Mesothelial cell of epicardium (in vitro differentiated cells): ENCODE data around the gene E2F4. TPM values are rescaled to one million over a fixed set of nuclear protein-coding genes. Genes with fewer than 3 reads are reported as not detected.

ENCODE experiments used
- DNase-seq, 2 experiments: peaks; one replicate each; pipeline ENCODE4 v3.0.0; 2021; ENCODE audit warnings: low spot score in 2 of 2; ENCODE audit not compliant: unreplicated experiment in 2 of 2
- H3K27ac Mint-ChIP-seq: 2 replicates; pipeline ENCODE4 v1.8.0; 2021; ENCODE audit warnings: mixed read lengths
- H3K27me3 Mint-ChIP-seq: 2 replicates; pipeline ENCODE4 v1.8.0; 2021; ENCODE audit warnings: low read depth, mixed read lengths
- H3K36me3 Mint-ChIP-seq: 2 replicates; pipeline ENCODE4 v1.8.0; 2021; ENCODE audit warnings: mixed read lengths
- H3K4me1 Mint-ChIP-seq: 2 replicates; pipeline ENCODE4 v1.8.0; 2021; ENCODE audit warnings: mixed read lengths
- H3K4me3 Mint-ChIP-seq: 2 replicates; pipeline ENCODE4 v1.8.0; 2021; ENCODE audit warnings: mild to moderate bottlenecking, moderate library complexity, mixed read lengths
- H3K9me3 Mint-ChIP-seq: 2 replicates; pipeline ENCODE4 v1.8.0; 2021; ENCODE audit warnings: mixed read lengths
- CTCF ChIP-seq: fragments of 200-600 bp; sonication (generic); IDR thresholded peaks from one replicate; pipeline ENCODE4 v1.5.0; 2021; ENCODE audit warnings: antibody characterized with exemption; ENCODE audit not compliant: unreplicated experiment
- total RNA-seq: library from RNA; stranded (reverse); gene quantifications from 3 replicates; pipeline ENCODE4 v1.2.1, GENCODE V29; 2021

E2F4 gene
- total RNA-seq, 1 donor from 2014 or later, result 80.2 TPM

- peak overlapping the region; percentile 34 for H3K27ac Mint-ChIP-seq
- H3K4me1 Mint-ChIP-seq, result peaks cover 18% of the 10 kb centered on the region
- H3K9me3 Mint-ChIP-seq, result no peaks in the 10 kb centered on the region
- H3K27me3 Mint-ChIP-seq, result peaks cover 94% of the 10 kb centered on the region
- peak overlapping the region; percentile 77 for H3K4me3 Mint-ChIP-seq
- DNase-seq, result no peak
- H3K36me3 Mint-ChIP-seq, result no peaks in the 10 kb centered on the region
- TF ChIP-seq CTCF, result peak; percentile 2
Observed at GRCh38 chr16:67158637-67159600, 33.0 kb upstream of the E2F4 start.

GRCh38 chr16:67161595-67162058, 30.3 kb upstream of the E2F4 start:
- peaks cover 24% of the 10 kb centered on the region for H3K4me1 Mint-ChIP-seq
- no peaks in the 10 kb centered on the region for H3K9me3 Mint-ChIP-seq
- TF ChIP-seq CTCF, result no peak
- H3K4me3 Mint-ChIP-seq, result peak overlapping the region; percentile 20
- no peak for DNase-seq
- no peaks in the 10 kb centered on the region for H3K36me3 Mint-ChIP-seq
- peaks cover 95% of the 10 kb centered on the region for H3K27me3 Mint-ChIP-seq
- no peak overlapping the region for H3K27ac Mint-ChIP-seq

GRCh38 chr16:67162506-67163163, 29.3 kb upstream of the E2F4 start:
- Mint-ChIP-seq H3K4me3 (peak overlapping the region; percentile 41), H3K4me1 (peaks cover 24% of the 10 kb centered on the region), H3K9me3 (no peaks in the 10 kb centered on the region), H3K36me3 (no peaks in the 10 kb centered on the region), H3K27me3 (peaks cover 95% of the 10 kb centered on the region), H3K27ac (no peak overlapping the region)
- DNase-seq, result no peak
- no peak for TF ChIP-seq CTCF

- peak overlapping the region; percentile 49 for H3K4me3 Mint-ChIP-seq
- TF ChIP-seq CTCF, result no peak
- no peak overlapping the region for H3K27ac Mint-ChIP-seq
- H3K4me1 Mint-ChIP-seq, result peaks cover 24% of the 10 kb centered on the region
- H3K36me3 Mint-ChIP-seq, result no peaks in the 10 kb centered on the region
- no peak for DNase-seq
- H3K9me3 Mint-ChIP-seq, result no peaks in the 10 kb centered on the region
- H3K27me3 Mint-ChIP-seq, result peaks cover 95% of the 10 kb centered on the region
Observed at GRCh38 chr16:67163164-67163998, 28.6 kb upstream of the E2F4 start.

GRCh38 chr16:67163999-67164558, 27.9 kb upstream of the E2F4 start:
- TF ChIP-seq CTCF, result no peak
- Mint-ChIP-seq H3K4me3 (peak overlapping the region; percentile 49), H3K36me3 (no peaks in the 10 kb centered on the region), H3K27ac (no peak overlapping the region), H3K27me3 (peaks cover 95% of the 10 kb centered on the region), H3K4me1 (peaks cover 24% of the 10 kb centered on the region), H3K9me3 (no peaks in the 10 kb centered on the region)
- no peak for DNase-seq
